GM18505 (cell line): ENCODE results near the gene MSL3.

Source experiments
- ATAC-seq: cut with Tn5 transposase; IDR thresholded peaks from one replicate; pipeline ENCODE4 v1.9.1; 2021; ENCODE audit not compliant: unreplicated experiment
- POLR2A ChIP-seq: IDR thresholded peaks from 4 replicates; pipeline ENCODE4 v1.6.1; 2011; ENCODE audit warnings: borderline replicate concordance; ENCODE audit not compliant: insufficient read depth, insufficient read length; ENCODE audit errors: extremely low read depth

The MSL3 gene, protein sequence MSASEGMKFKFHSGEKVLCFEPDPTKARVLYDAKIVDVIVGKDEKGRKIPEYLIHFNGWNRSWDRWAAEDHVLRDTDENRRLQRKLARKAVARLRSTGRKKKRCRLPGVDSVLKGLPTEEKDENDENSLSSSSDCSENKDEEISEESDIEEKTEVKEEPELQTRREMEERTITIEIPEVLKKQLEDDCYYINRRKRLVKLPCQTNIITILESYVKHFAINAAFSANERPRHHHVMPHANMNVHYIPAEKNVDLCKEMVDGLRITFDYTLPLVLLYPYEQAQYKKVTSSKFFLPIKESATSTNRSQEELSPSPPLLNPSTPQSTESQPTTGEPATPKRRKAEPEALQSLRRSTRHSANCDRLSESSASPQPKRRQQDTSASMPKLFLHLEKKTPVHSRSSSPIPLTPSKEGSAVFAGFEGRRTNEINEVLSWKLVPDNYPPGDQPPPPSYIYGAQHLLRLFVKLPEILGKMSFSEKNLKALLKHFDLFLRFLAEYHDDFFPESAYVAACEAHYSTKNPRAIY

DNA sequence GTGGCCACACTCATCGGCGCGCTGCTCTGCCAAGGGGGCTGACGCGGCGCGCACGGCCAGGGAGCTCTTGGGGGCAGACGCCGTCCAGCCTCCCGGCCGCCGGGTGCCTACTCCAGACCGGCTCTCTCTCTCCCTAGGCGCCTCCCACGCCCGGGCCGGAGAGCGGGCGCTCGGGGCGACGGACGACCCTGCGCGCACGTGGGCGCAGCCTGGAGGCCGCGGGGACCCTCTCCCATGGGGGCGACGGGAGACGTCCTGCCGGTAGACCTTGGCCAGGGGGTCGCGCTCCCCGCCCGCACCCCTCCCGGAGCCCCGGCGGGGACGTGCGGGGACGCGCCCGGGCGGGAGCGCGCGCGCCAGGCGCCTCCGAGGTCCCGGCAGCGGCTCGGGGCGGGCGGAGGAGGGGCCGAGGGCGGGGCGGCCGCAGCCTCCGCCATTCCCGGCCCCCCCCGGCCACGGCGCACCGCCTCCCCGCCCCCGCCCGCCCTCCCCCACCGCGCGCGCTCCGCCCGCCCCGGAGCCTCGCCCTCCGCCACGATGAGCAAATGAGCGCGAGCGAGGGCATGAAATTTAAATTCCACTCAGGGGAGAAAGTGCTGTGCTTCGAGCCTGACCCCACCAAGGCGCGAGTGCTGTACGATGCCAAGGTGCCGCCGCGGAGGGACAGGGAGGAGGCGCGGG lies at the start of gene MSL3:
Gene MSL3 (plus strand): TSS at position 519 of the 681 bp plus-strand sequence. CDS start 27 bp downstream, at position 546.
- TF ChIP-seq POLR2A, result peak; percentile 40
- peak; percentile 40 for ATAC-seq

DNA sequence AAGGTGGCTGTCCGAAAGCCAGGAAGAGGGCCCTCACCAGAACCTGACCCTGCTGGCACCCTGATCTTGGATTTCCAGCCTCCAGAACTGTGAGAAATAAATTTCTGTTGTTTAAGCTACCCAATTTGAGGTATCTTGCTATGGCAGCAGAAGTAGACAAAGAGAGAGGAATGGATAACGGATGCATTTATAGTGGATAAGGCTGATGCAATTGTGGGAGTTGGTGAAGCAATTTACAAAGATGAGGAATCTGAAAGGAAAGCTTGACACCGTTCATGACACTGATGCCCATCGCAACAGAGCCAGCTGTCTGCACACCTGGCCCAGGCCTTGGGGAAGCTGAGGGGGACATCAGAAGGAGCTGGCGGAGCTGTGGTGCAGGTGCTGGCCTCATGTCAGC lies 35.7 kb upstream of the MSL3 start:
- TF ChIP-seq POLR2A, result no peak
- ATAC-seq, result no peak

DNA sequence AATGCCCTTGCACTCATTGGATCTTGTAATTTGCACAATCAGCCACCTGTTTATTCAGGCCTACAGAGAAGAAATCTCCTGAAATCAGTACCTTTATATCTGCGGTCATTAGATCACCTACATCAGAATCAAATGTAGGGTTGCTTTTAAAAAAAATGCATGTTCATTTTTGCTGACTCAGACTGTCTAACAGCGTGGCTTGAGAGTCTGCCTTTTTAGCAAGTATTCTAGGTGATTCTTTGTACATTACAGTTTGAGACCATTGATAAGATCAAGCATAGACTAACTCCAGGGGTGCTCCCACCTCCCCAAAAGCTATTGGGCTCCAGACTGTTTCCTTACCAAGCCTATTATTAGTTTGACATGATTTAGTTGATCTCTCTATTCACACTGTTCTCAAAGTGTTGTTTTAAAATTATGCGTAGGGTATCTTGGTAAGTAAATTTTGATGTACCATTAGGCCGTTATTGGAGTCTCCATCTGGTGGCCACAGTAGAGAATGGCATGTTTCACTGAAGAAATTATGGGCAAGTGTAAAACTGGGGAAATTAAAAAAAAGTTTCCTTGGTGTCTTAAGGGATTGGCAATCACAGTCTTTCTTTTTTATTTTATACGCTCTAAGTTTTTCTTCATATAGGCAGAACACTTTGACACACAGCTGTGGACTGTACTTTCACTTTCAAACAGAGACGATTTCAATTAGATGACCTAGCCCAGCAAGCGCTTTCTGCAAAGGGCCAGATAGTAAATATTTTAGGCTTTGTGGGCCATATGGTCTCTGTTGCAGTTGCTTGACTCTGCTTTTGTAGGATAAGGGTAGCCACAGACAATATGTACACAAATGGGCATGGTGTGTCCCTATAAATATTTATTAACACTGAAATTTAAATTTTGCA lies 33.7 kb upstream of the MSL3 start:
- TF ChIP-seq POLR2A, result no peak
- no peak for ATAC-seq

DNA sequence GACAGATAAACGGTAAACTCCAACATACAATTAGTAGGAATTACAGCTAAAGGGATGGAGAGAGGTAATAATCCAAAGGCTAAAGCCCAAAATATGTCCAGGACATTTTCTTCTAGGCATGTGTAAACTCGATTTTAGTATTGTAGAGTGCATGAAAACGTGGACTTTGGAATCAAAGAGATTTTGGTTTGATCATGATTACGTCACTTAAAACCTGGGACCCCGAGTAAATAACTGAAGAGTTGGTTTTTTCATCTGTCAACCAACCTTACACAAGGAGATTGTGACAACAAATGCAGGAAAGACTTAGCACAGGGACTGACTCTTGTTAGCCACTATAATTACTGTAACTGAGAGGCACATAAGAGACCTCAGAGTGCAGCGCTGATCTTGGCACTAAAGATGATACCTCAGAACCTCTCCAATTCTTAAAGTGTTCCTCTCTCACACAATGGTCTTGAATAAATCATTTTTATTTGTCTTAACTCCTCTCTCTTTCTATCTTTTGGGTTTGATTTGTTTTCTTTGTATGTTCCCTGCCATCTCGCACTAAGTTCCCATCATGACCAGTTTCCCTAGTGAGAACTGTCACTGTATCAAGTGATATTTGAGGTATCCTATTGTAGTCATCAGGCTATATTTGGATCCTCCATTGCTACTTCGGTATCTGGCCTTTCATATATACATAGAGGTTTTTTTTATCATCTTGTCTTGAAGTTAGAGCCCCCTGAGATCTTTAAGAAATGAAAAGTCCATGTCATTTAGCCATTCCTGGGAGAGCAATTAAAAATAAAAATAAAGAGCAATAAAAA lies 32.2 kb upstream of the MSL3 start:
- ATAC-seq, result no peak
- TF ChIP-seq POLR2A, result no peak

DNA sequence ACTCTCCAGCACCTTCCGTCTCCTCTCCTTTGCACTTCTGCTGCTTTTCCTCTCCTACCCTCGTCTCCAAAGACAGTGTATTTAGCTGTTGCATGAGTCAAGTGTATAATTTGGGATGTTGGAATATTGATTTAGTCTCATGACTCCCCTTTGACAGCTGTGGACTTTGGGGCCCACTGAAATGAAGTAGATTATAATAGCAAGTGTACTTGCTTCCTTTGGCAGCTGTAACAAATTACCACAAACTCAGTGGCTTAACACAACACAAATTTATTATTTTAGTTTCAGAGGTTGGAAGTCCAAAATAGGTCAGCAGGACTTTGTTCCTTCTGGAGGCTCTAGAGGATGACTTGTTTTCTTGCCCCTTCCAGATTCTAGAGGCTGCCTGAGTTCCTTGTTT lies 29.5 kb upstream of the MSL3 start:
- TF ChIP-seq POLR2A, result no peak
- no peak for ATAC-seq

DNA sequence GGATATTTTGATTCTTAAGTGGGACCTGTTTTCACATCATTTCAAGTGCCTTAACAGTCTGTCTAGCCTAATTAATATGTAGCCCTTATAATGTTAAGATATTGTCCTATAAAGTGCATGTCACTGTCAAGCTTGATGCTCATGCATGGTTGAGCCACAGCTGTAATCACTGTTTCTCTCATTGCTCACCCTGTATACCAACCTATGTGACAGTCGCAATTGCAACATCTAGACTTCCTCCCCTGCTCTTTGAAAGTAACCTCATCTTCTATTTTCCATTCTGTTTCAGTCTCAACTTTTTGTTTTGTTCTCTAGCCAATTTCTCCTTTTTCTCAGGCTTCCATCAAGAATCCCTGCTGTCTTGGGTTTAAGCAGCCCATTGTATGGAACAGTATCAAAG lies 24.4 kb upstream of the MSL3 start:
- TF ChIP-seq POLR2A, result no peak
- ATAC-seq, result peak; percentile 61

DNA sequence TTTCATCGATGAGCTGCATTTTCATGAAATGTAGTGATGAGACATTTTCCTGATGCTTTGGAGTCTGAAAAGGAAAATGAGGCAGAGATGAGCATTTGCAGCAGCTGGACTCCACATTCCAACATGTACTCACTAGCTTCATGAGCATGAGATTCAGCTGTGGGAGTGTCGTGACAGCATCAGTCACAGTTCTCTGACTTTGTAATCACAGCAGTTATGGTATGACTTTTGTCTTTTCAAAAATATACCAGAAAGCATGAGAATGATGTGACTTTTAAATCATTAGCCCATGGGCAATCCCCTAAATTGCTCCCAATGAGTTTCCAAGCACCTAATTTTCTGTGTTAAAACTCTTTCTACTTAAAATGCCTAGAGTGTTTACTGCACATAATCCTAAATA lies 18.3 kb upstream of the MSL3 start:
- ATAC-seq, result no peak
- TF ChIP-seq POLR2A, result no peak

DNA sequence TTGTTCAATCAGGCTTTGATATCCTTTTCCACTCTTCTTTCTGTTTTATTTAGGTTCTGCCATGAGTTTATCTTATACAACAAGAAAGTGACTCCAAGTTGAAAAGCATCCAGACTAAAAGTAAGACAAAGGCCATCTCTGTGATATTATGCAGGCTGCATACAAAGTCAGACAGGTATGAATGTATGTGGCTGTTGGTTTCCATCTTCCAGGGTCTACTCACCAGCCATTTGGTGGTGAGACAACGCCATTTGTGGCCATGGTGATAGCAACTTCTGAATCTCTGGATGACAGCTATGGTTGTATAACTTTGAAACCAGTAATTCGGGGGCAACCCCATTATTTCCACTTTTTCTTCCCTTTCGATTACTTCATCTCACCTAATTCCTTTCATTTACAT lies 17.2 kb upstream of the MSL3 start:
- TF ChIP-seq POLR2A, result no peak

DNA sequence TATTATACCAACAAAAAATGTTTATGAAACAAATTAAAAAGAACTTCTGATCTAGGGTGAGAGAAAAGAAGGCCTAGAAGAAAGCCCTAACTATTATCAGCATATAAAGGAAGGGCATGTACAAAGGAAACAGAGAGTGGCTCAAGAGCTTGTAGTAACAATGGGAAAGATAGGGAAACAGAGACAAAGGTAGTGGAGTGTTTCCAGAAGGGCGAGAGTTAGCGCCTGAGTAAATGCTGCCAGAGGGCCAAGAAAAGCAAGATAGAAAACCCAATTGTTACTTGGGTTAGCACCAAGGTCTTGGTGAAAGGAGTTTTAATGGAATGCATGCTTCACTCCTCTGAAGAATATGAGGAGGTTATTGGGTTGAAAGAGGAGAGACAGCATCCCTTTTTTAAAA lies 16.5 kb upstream of the MSL3 start:
- no peak for ATAC-seq
- TF ChIP-seq POLR2A, result no peak

More for the DNA sequence above, 17.2 kb upstream of the MSL3 start:
- ATAC-seq, result no peak

DNA sequence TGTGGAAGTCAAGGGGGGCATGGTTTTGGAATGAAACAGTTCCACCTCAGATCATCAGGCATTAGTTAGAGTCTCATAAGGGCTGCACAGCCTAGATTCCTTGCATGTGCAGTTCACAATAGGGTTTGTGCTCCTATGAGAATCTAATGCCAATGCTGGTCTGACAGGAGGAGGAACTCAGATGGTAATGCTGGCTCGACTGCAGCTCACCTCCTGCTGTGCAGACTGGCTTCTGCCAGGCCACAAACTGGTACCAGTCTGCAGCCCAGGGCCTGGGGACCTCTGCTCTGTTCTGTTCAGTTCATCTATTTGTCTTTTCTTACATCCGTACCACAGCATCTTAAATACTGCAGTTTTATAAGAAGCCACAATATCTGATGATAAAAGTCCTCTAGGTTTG lies 12.2 kb upstream of the MSL3 start:
- TF ChIP-seq POLR2A, result no peak
- ATAC-seq, result no peak

DNA sequence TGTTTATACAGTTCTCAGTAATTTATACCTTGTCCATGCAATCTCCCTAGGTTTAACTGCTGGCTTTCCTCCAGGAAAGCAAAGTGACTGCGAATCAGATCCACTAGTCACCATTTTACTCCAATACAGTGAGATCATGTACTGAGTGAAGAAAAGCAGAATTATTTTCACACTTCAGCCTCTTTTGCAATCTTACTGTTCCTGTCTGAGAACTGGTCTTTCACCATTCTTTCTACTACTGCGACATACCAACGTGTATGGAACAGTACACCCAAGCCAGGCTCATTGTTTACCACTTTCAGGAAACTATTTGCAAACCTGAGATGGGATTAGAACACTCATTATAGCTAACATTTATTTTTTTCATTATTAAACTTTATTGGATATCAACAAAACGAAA lies 8.0 kb upstream of the MSL3 start:
- no peak for TF ChIP-seq POLR2A
- ATAC-seq, result no peak

DNA sequence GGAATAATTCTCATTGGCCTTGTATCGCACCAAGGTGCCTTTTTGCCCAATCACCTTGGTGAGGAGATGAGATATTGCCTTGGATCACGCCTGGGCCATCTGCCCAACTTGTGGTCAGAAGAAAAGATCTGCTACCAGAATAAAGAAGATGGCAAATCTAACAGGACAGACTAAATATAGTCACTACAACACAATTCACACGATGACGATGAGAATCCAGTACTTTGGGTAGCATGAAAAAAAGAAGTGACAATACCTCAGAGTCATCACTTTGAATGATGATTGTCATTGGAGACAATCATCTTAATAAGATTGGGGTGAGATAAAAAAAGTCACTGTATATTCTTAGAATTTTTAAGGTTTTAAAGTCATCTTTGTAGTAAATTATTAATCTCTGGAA lies 7.3 kb upstream of the MSL3 start:
- no peak for ATAC-seq

DNA sequence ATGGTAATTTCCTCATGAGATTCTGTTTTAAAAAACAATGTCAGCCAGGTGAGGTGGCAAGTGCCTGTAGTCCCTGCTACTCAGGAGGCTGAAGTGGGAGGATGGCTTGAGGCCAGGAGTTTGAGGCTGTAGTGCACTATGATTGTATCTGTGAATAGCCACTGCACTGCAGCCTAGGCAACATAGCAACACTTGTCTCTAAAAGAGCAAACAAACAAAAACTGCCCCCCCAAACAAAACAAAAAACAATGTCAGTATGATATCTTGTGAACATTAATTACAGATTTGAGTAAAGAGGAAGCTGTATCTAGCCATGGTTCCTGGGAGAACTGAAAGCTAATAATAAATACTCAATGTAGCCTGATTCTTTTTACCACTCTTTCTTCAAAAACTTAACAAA lies 6.8 kb upstream of the MSL3 start:
- no peak for ATAC-seq
- TF ChIP-seq POLR2A, result no peak

More for the DNA sequence above, 7.3 kb upstream of the MSL3 start:
- TF ChIP-seq POLR2A, result no peak

DNA sequence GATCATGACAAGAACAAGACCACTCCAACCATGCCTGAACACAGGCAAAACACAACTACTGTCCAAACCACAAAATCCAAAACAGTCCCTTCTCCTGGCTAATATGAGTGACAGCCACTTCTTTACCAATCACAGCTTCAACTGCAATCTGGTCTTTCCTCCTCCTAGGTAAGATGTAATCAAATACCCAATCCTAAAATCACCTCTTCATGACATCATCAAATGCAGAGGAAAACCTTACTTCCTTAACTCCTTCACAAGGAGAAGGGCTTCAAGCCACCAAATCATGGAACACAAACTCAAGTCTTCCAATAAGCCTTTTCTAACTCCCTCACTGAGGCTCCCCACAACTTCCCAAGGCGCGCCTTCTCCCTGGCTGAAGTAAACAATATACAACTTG lies 4.4 kb upstream of the MSL3 start:
- no peak for TF ChIP-seq POLR2A
- ATAC-seq, result no peak
